Stomach (tissue), 9 donors: ENCODE measurements around the gene SNX33. TPM values are rescaled to one million over a fixed set of nuclear protein-coding genes. Genes with fewer than 3 reads are reported as not detected.

Experiments
- DNase-seq, 2 donors: peaks; one replicate each; pipeline versions ENCODE4 v3.0.0 to v3.0.0-alpha.2; 2013 to 2019
- H3K27ac ChIP-seq, 5 donors: fragments of 200-600 bp in 4 of 5; sonication (generic) in 4 of 5; one replicate each; pipeline ENCODE4 v1.5.1; 2013 to 2019; ENCODE audit warnings: mild to moderate bottlenecking in 1 of 5, moderate library complexity in 1 of 5
- H3K27me3 ChIP-seq, 3 donors: fragments of 200-600 bp; sonication (generic); one replicate each; pipeline ENCODE4 v1.5.1; 2017 to 2019; ENCODE audit warnings: mixed run types in 1 of 3
- H3K36me3 ChIP-seq, 4 donors: fragments of 200-600 bp; sonication (generic); 1 replicate in 3 of 4; 2 replicates in 1 of 4; pipeline ENCODE4 v1.5.1; 2016 to 2019
- H3K4me1 ChIP-seq, 4 donors: fragments of 200-600 bp; sonication (generic); one replicate each; pipeline ENCODE4 v1.5.1; 2016 to 2019
- H3K4me3 ChIP-seq, 4 donors: fragments of 200-600 bp; sonication (generic) in 3 of 4; one replicate each; pipeline ENCODE4 v1.5.1; 2016 to 2019; ENCODE audit warnings: mild to moderate bottlenecking in 1 of 4
- H3K9me3 ChIP-seq, 4 donors: fragments of 200-600 bp; sonication (generic); one replicate each; pipeline ENCODE4 v1.5.1; 2016 to 2019
- EP300 ChIP-seq: sonication (generic); formaldehyde crosslinking; IDR thresholded peaks from one replicate; pipeline ENCODE4 v1.6.1; 2017; ENCODE audit warnings: antibody characterized with exemption
- POLR2A ChIP-seq, 4 donors: fragments of 450-650 bp; IDR thresholded peaks; one replicate each; pipeline ENCODE4 v1.6.1; 2016; ENCODE audit warnings: antibody characterized with exemption in 4 of 4, control low read depth in 2 of 4, mild to moderate bottlenecking in 1 of 4, moderate library complexity in 1 of 4
- POLR2AphosphoS5 ChIP-seq, 3 donors: sonication (generic); formaldehyde crosslinking; IDR thresholded peaks; one replicate each; pipeline ENCODE4 v1.6.1; 2016; ENCODE audit warnings: antibody characterized with exemption in 3 of 3
- WGBS, 5 donors: extraction: QIAGEN DNeasy Blood & Tissue Kit in 3 of 5; methylation state at CpG; one replicate each; pipeline versions ENCODE4 v1.1.5 to v1.1.7; 2013 to 2018; 5-methylcytosine and 5-hydroxymethylcytosine counted together
- intact Hi-C: fragments of 100-400 bp; cut with DNase I; formaldehyde crosslinking; loops from one replicate; pipeline ENCODE4 v1.15.1; 2023; ENCODE audit warnings: low total_unique reads
- polyA plus RNA-seq, 3 donors: library from polyadenylated mRNA; stranded (reverse); fragments of 200-250 nt; gene quantifications; one replicate each; pipeline ENCODE4 v1.2.3, GENCODE V29; 2013
- total RNA-seq, 5 donors: library from RNA; depleted of rRNA; stranded (reverse); fragments of >200 nt; gene quantifications; one replicate each; pipeline versions ENCODE4 v1.1.0 to v1.2.3, GENCODE V29; 2014 to 2016
- TF ChIP-seq, protein P1 (sequence below), 7 experiments: fragments of 450-650 bp in 4 of 7; fragments of 200-600 bp in 3 of 7; sonication (generic) in 3 of 7; IDR thresholded peaks; one replicate each; pipeline ENCODE4 v1.5.1; 2016 to 2019; ENCODE audit warnings: antibody characterized with exemption in 7 of 7, control low read depth in 2 of 7, mild to moderate bottlenecking in 1 of 7
- donor health status: healthy with polysubstance abuse.
- donor health status: Bipolar disorder and iron deficiency.
- donor health status: healthy.

The SNX33 gene
- total and polyA plus RNA-seq, 8 donors: 11.0 to 36.8 (median 16.1) TPM

GRCh38 chr15:75659141-75659771 is 11.5 kb downstream of the SNX33 start:
- WGBS, 5 donors: 69 to 81% (median 73%) methylated on average over 9 of the region's 9 CpGs
- intact Hi-C loops: no loop called here
- Histone ChIP-seq H3K27ac (peak overlapping the region; percentile 7 to 88 (median 84)), H3K27me3 (no peaks in the 10 kb centered on the region), H3K4me1 (peaks cover 54 to 86% (median 80%) of the 10 kb centered on the region in 4 donors), H3K36me3 (peaks cover 24 to 67% (median 44%) of the 10 kb centered on the region in 4 donors), H3K4me3 (no peak overlapping the region), H3K9me3 (no peaks in the 10 kb centered on the region)
- no peak for DNase-seq
- TF ChIP-seq EP300 (no peak), POLR2AphosphoS5 (IDR thresholded peaks at IDR 0.05) (no peak), POLR2A (IDR thresholded peaks at IDR 0.05) (no peak)
- TF ChIP-seq, protein P1, sequence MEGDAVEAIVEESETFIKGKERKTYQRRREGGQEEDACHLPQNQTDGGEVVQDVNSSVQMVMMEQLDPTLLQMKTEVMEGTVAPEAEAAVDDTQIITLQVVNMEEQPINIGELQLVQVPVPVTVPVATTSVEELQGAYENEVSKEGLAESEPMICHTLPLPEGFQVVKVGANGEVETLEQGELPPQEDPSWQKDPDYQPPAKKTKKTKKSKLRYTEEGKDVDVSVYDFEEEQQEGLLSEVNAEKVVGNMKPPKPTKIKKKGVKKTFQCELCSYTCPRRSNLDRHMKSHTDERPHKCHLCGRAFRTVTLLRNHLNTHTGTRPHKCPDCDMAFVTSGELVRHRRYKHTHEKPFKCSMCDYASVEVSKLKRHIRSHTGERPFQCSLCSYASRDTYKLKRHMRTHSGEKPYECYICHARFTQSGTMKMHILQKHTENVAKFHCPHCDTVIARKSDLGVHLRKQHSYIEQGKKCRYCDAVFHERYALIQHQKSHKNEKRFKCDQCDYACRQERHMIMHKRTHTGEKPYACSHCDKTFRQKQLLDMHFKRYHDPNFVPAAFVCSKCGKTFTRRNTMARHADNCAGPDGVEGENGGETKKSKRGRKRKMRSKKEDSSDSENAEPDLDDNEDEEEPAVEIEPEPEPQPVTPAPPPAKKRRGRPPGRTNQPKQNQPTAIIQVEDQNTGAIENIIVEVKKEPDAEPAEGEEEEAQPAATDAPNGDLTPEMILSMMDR (IDR thresholded peaks at IDR 0.05): no peak

GRCh38 chr15:75659928-75660645 is 12.4 kb downstream of the SNX33 start:
- whole genome bisulfite sequencing, 5 donors: 68 to 78% (median 71%) methylated on average over 17 of the region's 17 CpGs
- Histone ChIP-seq H3K27me3 (no peaks in the 10 kb centered on the region), H3K27ac (peak overlapping the region; percentile 62 to 88 (median 84)), H3K36me3 (peaks cover 24 to 61% (median 42%) of the 10 kb centered on the region in 4 donors), H3K9me3 (no peaks in the 10 kb centered on the region), H3K4me1 (peaks cover 55 to 86% (median 81%) of the 10 kb centered on the region in 4 donors), H3K4me3 (no peak overlapping the region)
- DNase-seq: no peak
- intact Hi-C loops: no loop called here
- TF ChIP-seq POLR2A (IDR thresholded peaks at IDR 0.05): no peak
- TF ChIP-seq, protein P1 (IDR thresholded peaks at IDR 0.05): no peak
- TF ChIP-seq POLR2AphosphoS5 (IDR thresholded peaks at IDR 0.05): no peak
- TF ChIP-seq EP300: no peak

DNA sequence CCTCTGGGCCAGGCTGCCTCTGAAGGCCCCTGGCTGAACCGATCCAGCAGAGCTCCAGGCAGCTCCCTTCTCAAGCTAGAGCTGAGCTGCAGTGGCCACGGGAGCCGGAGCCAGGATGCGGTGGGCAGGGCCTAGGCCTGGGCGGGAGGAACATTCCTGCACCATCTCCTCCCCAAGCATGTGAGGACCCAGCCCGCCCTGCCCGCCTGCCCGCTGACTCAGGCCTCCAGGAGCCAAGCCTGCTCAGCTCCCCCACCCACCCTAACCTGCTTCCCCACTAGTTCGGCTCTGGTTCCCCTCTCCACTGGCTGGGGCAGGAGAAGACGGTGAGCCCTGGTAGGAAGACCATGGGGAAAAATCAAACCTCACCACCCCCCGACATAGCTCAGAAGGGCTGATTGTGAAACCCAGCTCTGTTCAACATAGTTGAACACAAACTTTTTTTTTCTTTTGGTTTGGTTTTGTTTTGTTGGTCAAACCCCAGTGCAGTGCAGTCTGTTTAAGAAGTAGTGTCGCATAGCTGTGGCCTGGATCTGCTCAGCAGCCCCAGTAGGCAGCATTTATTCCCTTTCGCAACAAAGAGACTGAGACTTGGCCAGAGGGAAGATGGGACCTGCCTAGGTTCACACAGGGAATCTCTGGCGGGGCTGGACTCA is 13.5 kb downstream of the SNX33 start:
- H3K27ac ChIP-seq: peak overlapping the region; percentile 62 to 88 (median 84)
- no peaks in the 10 kb centered on the region for H3K27me3 ChIP-seq
- H3K9me3 ChIP-seq: no peaks in the 10 kb centered on the region
- 31 to 42% (median 33%) methylated on average over 12 to 14 of the region's 14 CpGs for WGBS, 5 donors
- TF ChIP-seq, protein P1 (IDR thresholded peaks at IDR 0.05): no peak
- TF ChIP-seq POLR2A (IDR thresholded peaks at IDR 0.05) (no peak), EP300 (no peak), POLR2AphosphoS5 (IDR thresholded peaks at IDR 0.05) (peak; percentile 32 to 84 (median 69))
- intact Hi-C loops: no loop called here
- peak; percentile 87 to 94 for DNase-seq
- H3K36me3 ChIP-seq: peaks cover 24 to 50% (median 33%) of the 10 kb centered on the region in 4 donors
- H3K4me1 ChIP-seq: peaks cover 50 to 83% (median 81%) of the 10 kb centered on the region in 4 donors
- no peak overlapping the region for H3K4me3 ChIP-seq

DNA sequence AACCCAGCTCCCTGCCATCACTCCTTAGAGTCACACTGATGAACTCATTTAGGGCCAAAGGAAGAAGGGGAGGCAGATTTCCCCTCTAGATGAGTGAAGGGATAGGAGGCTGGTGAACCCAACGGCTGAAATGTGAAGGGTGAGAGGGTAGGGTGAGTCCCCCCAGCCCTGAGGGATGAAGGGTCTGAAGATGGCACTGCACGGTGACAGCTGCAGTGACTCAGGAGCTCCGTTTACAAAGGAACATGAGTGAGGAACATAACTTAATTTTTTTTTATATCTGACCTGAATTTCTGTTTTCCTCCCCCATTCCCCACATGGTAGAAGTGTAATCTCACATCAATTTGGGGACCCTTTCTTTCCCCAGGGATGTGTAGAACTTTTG is 14.0 kb downstream of the SNX33 start:
- 55 to 88% (median 78%) methylated on average over 3 of the region's 3 CpGs for WGBS, 5 donors
- H3K4me1 ChIP-seq: peaks cover 55 to 86% (median 83%) of the 10 kb centered on the region in 4 donors
- H3K27me3 ChIP-seq: no peaks in the 10 kb centered on the region
- H3K9me3 ChIP-seq: no peaks in the 10 kb centered on the region
- peak overlapping the region; percentile 62 to 88 (median 84) for H3K27ac ChIP-seq
- no peak overlapping the region for H3K4me3 ChIP-seq
- intact Hi-C loops: no loop called here
- no peak for DNase-seq
- no peak for TF ChIP-seq POLR2A (IDR thresholded peaks at IDR 0.05)
- TF ChIP-seq EP300: no peak
- TF ChIP-seq, protein P1 (IDR thresholded peaks at IDR 0.05): no peak
- TF ChIP-seq POLR2AphosphoS5 (IDR thresholded peaks at IDR 0.05): no peak
- H3K36me3 ChIP-seq: peaks cover 21 to 45% (median 28%) of the 10 kb centered on the region in 4 donors
